Left ventricle myocardium inferior (tissue), 1 donor: Measurements from ENCODE around the gene PALLD. TPM values are rescaled to one million over a fixed set of nuclear protein-coding genes. Genes with fewer than 3 reads are reported as not detected.

Experiments used
- DNase-seq: peaks from one replicate; pipeline ENCODE4 v3.0.0-alpha.2; 2020
- H3K27ac ChIP-seq: fragments of 200-600 bp; replicated peaks from 2 replicates; pipeline ENCODE4 v1.8.0; 2021
- H3K27me3 ChIP-seq: fragments of 200-600 bp; 2 replicates; pipeline ENCODE4 v1.8.0; 2021; ENCODE audit warnings: low read depth
- H3K36me3 ChIP-seq: fragments of 200-600 bp; 2 replicates; pipeline ENCODE4 v1.8.0; 2021
- H3K4me1 ChIP-seq: fragments of 200-600 bp; 2 replicates; pipeline ENCODE4 v1.8.0; 2021
- H3K4me3 ChIP-seq: fragments of 200-600 bp; 2 replicates; pipeline ENCODE4 v1.8.0; 2021; ENCODE audit warnings: mild to moderate bottlenecking, moderate library complexity
- H3K9me3 ChIP-seq: fragments of 200-600 bp; replicated peaks from 2 replicates; pipeline ENCODE4 v1.8.0; 2021
- CTCF ChIP-seq: fragments of 200-600 bp; IDR thresholded peaks from 2 replicates; pipeline ENCODE4 v1.8.0; 2021; ENCODE audit warnings: antibody characterized with exemption, mild to moderate bottlenecking, borderline replicate concordance
- intact Hi-C: fragments of 100-400 bp; cut with micrococcal nuclease; formaldehyde crosslinking; loops from one replicate; pipeline ENCODE4 v1.11.0; 2022
- total RNA-seq: library from RNA; stranded (reverse); fragmentation: NEBNext Ultra II Directional; extraction: Animal tissue kit (Norgen Biotek cat#: 25700); gene quantifications from one replicate; pipeline ENCODE4 v1.2.1, GENCODE V29; 2021
- donor health status: DM: no; HTN: yes; CAD: no; lungs with severe emphysema.

Gene PALLD
- total RNA-seq, 1 donor from 2014 or later, result 871 TPM

GRCh38 chr4:168677879-168678278, 181.0 kb downstream of the PALLD start:
- H3K36me3 ChIP-seq, result peaks cover 3% of the 10 kb centered on the region
- H3K4me1 ChIP-seq, result no peaks in the 10 kb centered on the region
- TF ChIP-seq CTCF, result no peak
- intact Hi-C loops, result no loop called here
- H3K27me3 ChIP-seq, result no peaks in the 10 kb centered on the region
- no peak for DNase-seq
- H3K4me3 ChIP-seq, result no peak overlapping the region
- peak overlapping the region; percentile 23 for H3K27ac ChIP-seq
- no peaks in the 10 kb centered on the region for H3K9me3 ChIP-seq

DNA sequence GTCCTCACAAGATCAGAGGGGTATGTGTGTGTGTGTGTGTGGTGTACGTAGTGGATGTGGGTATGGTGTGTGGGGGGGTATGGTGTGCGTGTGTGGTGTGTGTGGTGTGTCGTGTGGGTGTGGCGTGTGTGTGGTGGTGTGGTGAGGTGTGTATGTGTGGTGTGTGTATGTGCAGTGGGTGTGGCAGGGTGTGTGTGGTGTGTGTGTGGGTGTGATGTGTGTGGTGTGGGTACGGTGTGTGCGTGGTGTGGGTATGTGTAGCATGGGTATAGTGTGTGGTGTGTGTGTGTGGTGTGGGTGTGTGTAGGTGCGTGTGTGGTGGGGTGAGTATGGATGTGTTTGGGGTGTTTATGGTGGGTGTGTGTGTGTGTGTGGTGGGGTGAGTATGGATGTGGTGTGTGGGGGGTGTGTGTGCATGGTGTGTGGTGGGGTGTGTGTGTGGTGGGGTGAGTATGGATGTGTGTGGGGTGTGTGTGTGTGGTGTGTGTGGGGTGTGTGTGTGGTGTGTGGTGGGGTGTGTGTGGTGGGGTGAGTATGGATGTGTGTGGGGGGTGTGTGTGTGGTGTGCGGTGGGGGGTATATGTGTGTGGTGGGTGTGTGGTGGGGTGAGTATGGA, 182.0 kb downstream of the PALLD start:
- Histone ChIP-seq H3K27me3 (no peaks in the 10 kb centered on the region), H3K4me3 (no peak overlapping the region), H3K27ac (no peak overlapping the region), H3K9me3 (no peaks in the 10 kb centered on the region), H3K36me3 (peaks cover 13% of the 10 kb centered on the region), H3K4me1 (no peaks in the 10 kb centered on the region)
- no peak for TF ChIP-seq CTCF
- intact Hi-C loops, result no loop called here
- no peak for DNase-seq

- intact Hi-C loops, result no loop called here
- Histone ChIP-seq H3K9me3 (no peaks in the 10 kb centered on the region), H3K4me3 (no peak overlapping the region), H3K27ac (no peak overlapping the region), H3K27me3 (no peaks in the 10 kb centered on the region), H3K36me3 (peaks cover 18% of the 10 kb centered on the region), H3K4me1 (no peaks in the 10 kb centered on the region)
- DNase-seq, result no peak
- TF ChIP-seq CTCF, result no peak
Observed at GRCh38 chr4:168679397-168679796, 182.5 kb downstream of the PALLD start.

- H3K27me3 ChIP-seq, result no peaks in the 10 kb centered on the region
- H3K36me3 ChIP-seq, result peaks cover 20% of the 10 kb centered on the region
- H3K27ac ChIP-seq, result no peak overlapping the region
- no peaks in the 10 kb centered on the region for H3K9me3 ChIP-seq
- intact Hi-C loops, result no loop called here
- no peak for DNase-seq
- no peaks in the 10 kb centered on the region for H3K4me1 ChIP-seq
- no peak overlapping the region for H3K4me3 ChIP-seq
- TF ChIP-seq CTCF, result no peak
Observed at GRCh38 chr4:168679819-168680218, 183.0 kb downstream of the PALLD start.

DNA sequence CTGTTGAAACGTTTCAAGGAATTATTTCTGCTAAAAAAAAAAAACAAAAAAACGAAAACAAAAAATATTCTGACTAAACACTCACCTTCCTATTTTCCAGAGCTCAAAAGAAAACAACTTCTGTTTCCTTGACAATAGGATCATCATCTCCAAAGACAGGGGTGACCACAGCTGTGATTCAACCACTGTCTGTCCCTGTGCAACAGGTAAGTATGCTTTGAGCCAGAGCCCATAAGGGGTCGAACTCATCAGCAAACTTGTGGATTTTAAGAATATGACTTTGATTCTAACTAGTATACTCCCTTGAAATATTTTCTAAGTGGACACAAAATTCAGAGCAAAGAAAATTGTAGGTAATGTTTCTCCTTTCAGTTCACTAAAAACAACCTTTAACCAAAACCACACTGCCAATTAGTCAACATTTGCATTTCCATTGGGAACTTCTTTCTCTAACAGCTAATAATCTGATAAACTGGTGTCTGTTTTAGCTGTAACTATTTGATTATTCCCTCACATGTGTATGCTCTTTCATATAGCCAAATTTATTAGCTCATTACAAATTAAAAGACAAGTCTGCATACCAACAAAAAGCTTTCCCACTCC, 186.1 kb downstream of the PALLD start:
- intact Hi-C loops, result no loop called here
- no peak for DNase-seq

More for the DNA sequence above, 186.1 kb downstream of the PALLD start:
- Histone ChIP-seq H3K9me3 (no peaks in the 10 kb centered on the region), H3K27ac (no peak overlapping the region), H3K36me3 (peaks cover 28% of the 10 kb centered on the region), H3K4me3 (no peak overlapping the region), H3K4me1 (peaks cover 6% of the 10 kb centered on the region), H3K27me3 (no peaks in the 10 kb centered on the region)
- no peak for TF ChIP-seq CTCF
